Measurements from ENCODE around the gene PPP1CC. TPM values are rescaled to one million over a fixed set of nuclear protein-coding genes. Genes with fewer than 3 reads are reported as not detected.
"Not testable (repeated sequence)": the region's sequence is repeated elsewhere in the genome, so short reads cannot be mapped to it uniquely, and the experiment has no call there.

Gene PPP1CC
- total and polyA plus RNA-seq, 2 donors: 103 to 139 TPM

DNA sequence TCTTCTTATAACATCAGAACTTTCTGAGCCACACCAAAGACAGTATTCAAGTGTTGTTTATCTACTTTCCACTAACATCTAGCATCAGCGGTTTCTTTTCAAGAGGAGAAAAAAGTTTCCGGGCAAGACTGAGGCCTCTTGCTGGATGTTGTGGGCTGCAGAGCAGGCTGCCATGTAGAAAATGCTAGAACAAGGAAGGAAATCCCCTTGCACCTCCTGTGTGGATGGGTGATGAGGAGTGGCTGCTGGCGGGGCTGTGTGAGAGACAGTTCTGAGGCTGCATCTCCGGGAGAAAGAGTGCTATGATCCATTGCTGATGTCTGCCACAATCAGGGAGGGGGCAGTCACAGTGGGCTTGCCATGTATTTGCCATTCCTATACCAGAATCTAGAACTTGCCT, 37.8 kb upstream of the PPP1CC start:
- H3K4me3 ChIP-seq (ENCODE audit: low read length in 2 of 2): no peak overlapping the region
- H3K27ac ChIP-seq (ENCODE audit: low read depth in 1 of 2, low read length in 1 of 2): peak overlapping the region in 1 of 2 donors; percentile 96
- H3K4me1 ChIP-seq (ENCODE audit: control insufficient read depth in 2 of 2, insufficient read depth in 2 of 2, low read length in 2 of 2): peaks cover 21 to 51% of the 10 kb centered on the region in 2 donors
- DNase-seq (ENCODE audit: low read depth in 6 of 9, low spot score in 9 of 9): peak; percentile 37 to 84 (median 61)
- no peaks in the 10 kb centered on the region for H3K27me3 ChIP-seq (ENCODE audit: control insufficient read depth in 2 of 2, insufficient read depth in 1 of 2, low read length in 1 of 2)
- WGBS: 48% methylated on average over 4 of the region's 4 CpGs
- no peaks in the 10 kb centered on the region for H3K36me3 ChIP-seq (ENCODE audit: control insufficient read depth in 2 of 2, insufficient read depth in 2 of 2, low read length in 1 of 2)
- H3K9me3 ChIP-seq (ENCODE audit: control insufficient read depth in 2 of 2, insufficient read depth in 1 of 2, low read length in 1 of 2): no peaks in the 10 kb centered on the region

DNA sequence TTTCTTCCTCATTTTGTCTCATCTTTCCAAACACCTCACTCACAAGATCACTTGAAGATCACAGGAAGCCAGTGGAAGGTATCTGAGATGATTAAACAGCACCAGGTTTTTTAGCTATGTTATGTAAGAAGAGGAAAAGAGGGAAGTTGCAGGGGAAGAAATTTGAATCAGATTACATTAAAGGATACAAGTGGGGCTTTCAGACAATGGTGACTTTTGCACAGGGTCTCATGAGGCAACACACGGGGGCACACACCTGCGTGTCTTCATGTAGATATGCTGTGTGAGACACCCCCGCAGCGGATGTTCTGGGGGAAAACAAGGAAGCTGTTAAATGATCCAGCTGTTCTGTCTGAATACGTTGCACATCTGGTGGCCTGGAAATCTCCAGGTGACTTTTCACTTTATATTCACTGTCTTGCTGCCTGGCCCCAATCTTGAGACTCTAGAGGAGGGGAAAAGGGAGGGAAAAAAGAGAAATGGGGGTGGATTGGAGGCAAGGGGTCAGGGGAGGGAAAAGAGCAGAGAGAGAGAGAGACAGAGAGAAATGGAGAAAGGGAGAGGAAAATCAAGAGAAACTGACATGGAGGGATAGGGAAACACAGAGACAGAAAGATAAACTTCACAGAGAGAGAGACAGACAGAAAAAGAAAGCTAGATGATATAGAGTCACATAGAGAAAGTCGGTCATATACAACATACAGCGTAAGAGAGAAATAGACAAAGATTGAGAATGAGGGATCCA, 36.3 kb upstream of the PPP1CC start:
- Histone ChIP-seq H3K4me1 (ENCODE audit: control insufficient read depth in 2 of 2, insufficient read depth in 2 of 2, low read length in 2 of 2) (peaks cover 21 to 51% of the 10 kb centered on the region in 2 donors), H3K9me3 (ENCODE audit: control insufficient read depth in 2 of 2, insufficient read depth in 1 of 2, low read length in 1 of 2) (no peaks in the 10 kb centered on the region), H3K4me3 (ENCODE audit: low read length in 2 of 2) (no peak overlapping the region), H3K27ac (ENCODE audit: low read depth in 1 of 2, low read length in 1 of 2) (peak overlapping the region; percentile 60 to 96), H3K36me3 (ENCODE audit: control insufficient read depth in 2 of 2, insufficient read depth in 2 of 2, low read length in 1 of 2) (no peaks in the 10 kb centered on the region), H3K27me3 (ENCODE audit: control insufficient read depth in 2 of 2, insufficient read depth in 1 of 2, low read length in 1 of 2) (no peaks in the 10 kb centered on the region)
- WGBS: 30% methylated on average over 7 of the region's 7 CpGs
- peak; percentile 40 to 88 (median 69) for DNase-seq (ENCODE audit: low read depth in 6 of 9, low spot score in 9 of 9)

DNA sequence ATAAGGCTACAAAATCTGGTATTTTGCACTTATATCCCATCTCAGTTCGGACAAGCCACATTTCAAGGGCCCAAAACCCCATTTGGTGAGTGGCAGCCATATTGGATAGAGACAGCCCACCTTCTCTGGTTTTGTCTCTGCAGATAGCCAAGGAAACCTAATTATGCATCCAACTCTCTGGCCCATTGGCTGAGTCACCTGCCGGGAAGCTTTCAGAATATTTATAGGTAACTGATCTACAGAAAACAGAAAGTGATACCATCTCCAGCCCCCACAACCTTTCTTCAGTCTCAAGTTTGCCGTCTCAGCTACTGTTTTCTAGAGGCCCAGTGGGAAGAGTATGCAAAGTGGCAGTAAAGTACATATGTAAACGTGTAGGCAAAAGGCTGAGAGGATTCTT, 33.7 kb upstream of the PPP1CC start:
- DNase-seq (ENCODE audit: low read depth in 6 of 9, low spot score in 9 of 9): peak in 1 of 9 donors; percentile 38
- H3K4me1 ChIP-seq (ENCODE audit: control insufficient read depth in 2 of 2, insufficient read depth in 2 of 2, low read length in 2 of 2): peaks cover 24 to 51% of the 10 kb centered on the region in 2 donors
- H3K27ac ChIP-seq (ENCODE audit: low read depth in 1 of 2, low read length in 1 of 2): no peak overlapping the region
- H3K4me3 ChIP-seq (ENCODE audit: low read length in 2 of 2): no peak overlapping the region
- H3K27me3 ChIP-seq (ENCODE audit: control insufficient read depth in 2 of 2, insufficient read depth in 1 of 2, low read length in 1 of 2): no peaks in the 10 kb centered on the region
- no peaks in the 10 kb centered on the region for H3K9me3 ChIP-seq (ENCODE audit: control insufficient read depth in 2 of 2, insufficient read depth in 1 of 2, low read length in 1 of 2)
- WGBS: 85% methylated on average over 4 of the region's 4 CpGs
- H3K36me3 ChIP-seq (ENCODE audit: control insufficient read depth in 2 of 2, insufficient read depth in 2 of 2, low read length in 1 of 2): no peaks in the 10 kb centered on the region

DNA sequence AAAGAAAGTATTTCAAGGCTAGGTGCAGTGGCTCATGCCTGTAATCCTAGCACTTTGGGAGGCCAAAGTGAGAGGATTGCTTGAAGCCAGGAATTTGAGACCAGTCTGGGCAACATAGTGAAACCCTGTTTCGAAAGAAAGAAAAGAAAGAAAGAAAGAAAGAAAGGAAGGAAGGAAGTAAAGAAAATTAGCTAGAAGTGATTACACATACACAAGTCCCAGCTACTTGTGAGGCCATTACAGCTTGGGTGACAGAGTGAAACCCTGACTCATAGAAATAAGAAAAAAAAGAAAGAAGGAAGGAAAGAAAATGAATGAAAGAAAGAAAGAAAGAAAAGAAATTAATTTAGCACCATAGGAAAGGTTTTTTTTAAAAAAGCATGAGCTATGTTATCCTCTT, 33.3 kb upstream of the PPP1CC start:
- Histone ChIP-seq H3K4me1 (ENCODE audit: control insufficient read depth in 2 of 2, insufficient read depth in 2 of 2, low read length in 2 of 2) (peaks cover 24 to 47% of the 10 kb centered on the region in 2 donors), H3K27ac (ENCODE audit: low read depth in 1 of 2, low read length in 1 of 2) (no peak overlapping the region), H3K36me3 (ENCODE audit: control insufficient read depth in 2 of 2, insufficient read depth in 2 of 2, low read length in 1 of 2) (no peaks in the 10 kb centered on the region), H3K9me3 (ENCODE audit: control insufficient read depth in 2 of 2, insufficient read depth in 1 of 2, low read length in 1 of 2) (no peaks in the 10 kb centered on the region), H3K27me3 (ENCODE audit: control insufficient read depth in 2 of 2, insufficient read depth in 1 of 2, low read length in 1 of 2) (no peaks in the 10 kb centered on the region), H3K4me3 (ENCODE audit: low read length in 2 of 2) (no peak overlapping the region)
- no peak for DNase-seq (ENCODE audit: low read depth in 6 of 9, low spot score in 9 of 9)
- 95% methylated on average over 1 of the region's 1 CpG for WGBS

DNA sequence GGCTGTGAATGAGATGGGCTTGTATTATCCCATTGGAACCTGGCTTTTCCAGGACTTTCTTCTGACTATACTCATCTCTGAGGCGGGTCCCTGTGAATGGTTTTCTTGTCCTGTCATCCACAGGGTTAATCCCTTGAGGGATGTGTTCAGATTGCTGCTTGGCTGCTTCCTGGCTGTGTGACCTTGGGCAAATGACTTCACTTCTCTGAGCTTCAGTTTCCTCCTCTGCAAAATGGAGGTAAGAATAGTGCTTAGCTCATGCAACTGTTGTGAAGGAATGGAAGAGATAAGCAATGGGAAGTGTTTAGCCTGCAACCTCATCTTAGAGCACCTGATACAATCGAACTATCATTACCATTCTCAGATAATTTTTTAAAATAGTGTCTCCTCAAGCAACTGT, 32.1 kb upstream of the PPP1CC start:
- Histone ChIP-seq H3K36me3 (ENCODE audit: control insufficient read depth in 2 of 2, insufficient read depth in 2 of 2, low read length in 1 of 2) (no peaks in the 10 kb centered on the region), H3K4me1 (ENCODE audit: control insufficient read depth in 2 of 2, insufficient read depth in 2 of 2, low read length in 2 of 2) (peaks cover 21 to 35% of the 10 kb centered on the region in 2 donors), H3K27me3 (ENCODE audit: control insufficient read depth in 2 of 2, insufficient read depth in 1 of 2, low read length in 1 of 2) (no peaks in the 10 kb centered on the region), H3K9me3 (ENCODE audit: control insufficient read depth in 2 of 2, insufficient read depth in 1 of 2, low read length in 1 of 2) (no peaks in the 10 kb centered on the region), H3K27ac (ENCODE audit: low read depth in 1 of 2, low read length in 1 of 2) (no peak overlapping the region), H3K4me3 (ENCODE audit: low read length in 2 of 2) (no peak overlapping the region)
- WGBS: 99% methylated on average over 2 of the region's 2 CpGs
- no peak for DNase-seq (ENCODE audit: low read depth in 6 of 9, low spot score in 9 of 9)

DNA sequence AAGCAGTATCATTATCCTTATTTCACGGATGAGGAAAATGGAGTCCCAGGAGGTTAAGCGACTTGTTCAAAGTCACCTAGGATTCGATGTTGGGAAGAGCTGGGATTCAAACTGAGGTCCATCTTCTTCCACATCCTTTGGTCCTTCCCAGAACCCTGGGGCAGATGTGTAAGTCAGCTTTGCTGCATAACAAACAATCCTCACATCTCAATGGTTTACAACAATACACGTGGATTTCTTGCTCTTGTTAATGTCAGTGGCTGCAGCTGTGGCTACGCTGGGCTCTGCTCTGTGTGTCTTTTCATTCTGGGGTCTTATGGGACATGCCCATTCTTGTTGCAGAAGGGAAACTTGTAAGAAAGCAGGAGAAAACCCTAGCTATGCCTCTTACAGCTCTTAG, 26.3 kb upstream of the PPP1CC start:
- Histone ChIP-seq H3K36me3 (ENCODE audit: control insufficient read depth in 2 of 2, insufficient read depth in 2 of 2, low read length in 1 of 2) (no peaks in the 10 kb centered on the region), H3K4me3 (ENCODE audit: low read length in 2 of 2) (no peak overlapping the region), H3K4me1 (ENCODE audit: control insufficient read depth in 2 of 2, insufficient read depth in 2 of 2, low read length in 2 of 2) (peaks cover 3 to 11% of the 10 kb centered on the region in 2 donors), H3K27me3 (ENCODE audit: control insufficient read depth in 2 of 2, insufficient read depth in 1 of 2, low read length in 1 of 2) (peaks cover 0 to 2% of the 10 kb centered on the region in 2 donors), H3K27ac (ENCODE audit: low read depth in 1 of 2, low read length in 1 of 2) (no peak overlapping the region), H3K9me3 (ENCODE audit: control insufficient read depth in 2 of 2, insufficient read depth in 1 of 2, low read length in 1 of 2) (no peaks in the 10 kb centered on the region)
- WGBS: 96% methylated on average over 5 of the region's 5 CpGs
- no peak for DNase-seq (ENCODE audit: low read depth in 6 of 9, low spot score in 9 of 9)

DNA sequence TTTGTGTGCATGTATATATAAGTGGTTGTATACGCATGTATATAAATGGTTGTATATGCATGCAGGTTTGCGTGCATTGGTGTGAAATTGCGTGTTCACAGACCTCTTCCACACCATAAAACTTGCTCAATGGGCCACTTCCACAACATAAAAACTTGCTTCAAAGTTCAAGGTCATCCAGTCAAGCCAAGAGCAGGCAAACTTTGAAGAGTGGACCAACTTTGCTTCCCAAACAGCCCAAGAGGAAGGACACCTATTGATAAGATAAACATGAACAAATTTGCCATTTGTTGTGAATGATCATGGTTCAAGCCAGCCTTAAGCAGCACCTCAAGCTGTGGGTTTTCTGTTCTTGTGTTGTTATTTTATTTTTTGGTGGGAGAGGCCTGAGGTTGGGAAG, 25.2 kb upstream of the PPP1CC start:
- DNase-seq (ENCODE audit: low read depth in 6 of 9, low spot score in 9 of 9): no peak
- H3K27me3 ChIP-seq (ENCODE audit: control insufficient read depth in 2 of 2, insufficient read depth in 1 of 2, low read length in 1 of 2): peaks cover 0 to 2% of the 10 kb centered on the region in 2 donors
- no peak overlapping the region for H3K4me3 ChIP-seq (ENCODE audit: low read length in 2 of 2)
- WGBS: 99% methylated on average over 3 of the region's 3 CpGs
- no peaks in the 10 kb centered on the region for H3K36me3 ChIP-seq (ENCODE audit: control insufficient read depth in 2 of 2, insufficient read depth in 2 of 2, low read length in 1 of 2)
- peaks cover 3 to 10% of the 10 kb centered on the region in 2 donors for H3K4me1 ChIP-seq (ENCODE audit: control insufficient read depth in 2 of 2, insufficient read depth in 2 of 2, low read length in 2 of 2)
- H3K9me3 ChIP-seq (ENCODE audit: control insufficient read depth in 2 of 2, insufficient read depth in 1 of 2, low read length in 1 of 2): no peaks in the 10 kb centered on the region
- H3K27ac ChIP-seq (ENCODE audit: low read depth in 1 of 2, low read length in 1 of 2): no peak overlapping the region

DNA sequence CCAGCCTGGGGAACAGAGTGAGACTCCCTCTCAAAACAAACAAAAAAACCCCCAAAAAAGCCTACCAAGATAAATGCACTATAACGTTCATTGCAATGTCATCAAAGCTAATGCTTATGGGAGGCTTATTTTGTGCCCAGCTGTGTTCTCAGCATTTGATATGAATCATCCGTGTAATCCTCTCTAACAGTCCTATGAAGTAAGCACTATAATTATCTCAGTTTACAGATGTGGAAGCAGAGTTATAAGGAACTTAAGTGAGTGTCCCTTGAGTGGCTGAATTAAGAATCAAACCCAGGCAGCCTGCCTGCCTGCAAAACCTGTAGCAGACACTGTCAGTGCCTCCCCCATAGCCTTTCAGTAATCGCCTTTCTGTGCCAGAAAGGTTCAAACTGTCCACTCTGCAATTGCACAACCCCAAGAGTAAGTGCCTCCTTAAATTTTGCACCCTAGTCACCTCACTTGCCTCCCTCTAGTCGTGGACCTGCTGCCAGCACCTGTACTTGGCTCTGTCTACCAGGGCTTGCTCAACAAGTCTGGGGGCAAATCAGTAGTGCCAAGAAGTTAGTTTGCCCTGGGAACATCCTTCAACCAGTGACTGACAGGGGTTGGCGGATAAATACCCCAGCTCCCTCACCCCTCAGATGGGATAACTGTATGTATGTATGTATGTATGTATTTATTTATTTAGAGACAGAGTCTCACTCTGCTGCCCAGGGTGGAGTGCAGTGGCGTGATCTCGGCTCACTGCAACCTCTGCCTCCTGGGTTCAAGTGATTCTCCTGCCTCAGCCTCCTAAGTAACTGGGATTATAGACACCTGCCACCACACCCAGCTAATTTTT, 23.8 kb upstream of the PPP1CC start:
- 89% methylated on average over 7 of the region's 7 CpGs for WGBS
- Histone ChIP-seq H3K36me3 (ENCODE audit: control insufficient read depth in 2 of 2, insufficient read depth in 2 of 2, low read length in 1 of 2) (no peaks in the 10 kb centered on the region), H3K4me3 (ENCODE audit: low read length in 2 of 2) (no peak overlapping the region), H3K27me3 (ENCODE audit: control insufficient read depth in 2 of 2, insufficient read depth in 1 of 2, low read length in 1 of 2) (peaks cover 0 to 2% of the 10 kb centered on the region in 2 donors), H3K9me3 (ENCODE audit: control insufficient read depth in 2 of 2, insufficient read depth in 1 of 2, low read length in 1 of 2) (no peaks in the 10 kb centered on the region), H3K4me1 (ENCODE audit: control insufficient read depth in 2 of 2, insufficient read depth in 2 of 2, low read length in 2 of 2) (peaks cover 0 to 2% of the 10 kb centered on the region in 2 donors), H3K27ac (ENCODE audit: low read depth in 1 of 2, low read length in 1 of 2) (no peak overlapping the region)
- no peak for DNase-seq (ENCODE audit: low read depth in 6 of 9, low spot score in 9 of 9)

DNA sequence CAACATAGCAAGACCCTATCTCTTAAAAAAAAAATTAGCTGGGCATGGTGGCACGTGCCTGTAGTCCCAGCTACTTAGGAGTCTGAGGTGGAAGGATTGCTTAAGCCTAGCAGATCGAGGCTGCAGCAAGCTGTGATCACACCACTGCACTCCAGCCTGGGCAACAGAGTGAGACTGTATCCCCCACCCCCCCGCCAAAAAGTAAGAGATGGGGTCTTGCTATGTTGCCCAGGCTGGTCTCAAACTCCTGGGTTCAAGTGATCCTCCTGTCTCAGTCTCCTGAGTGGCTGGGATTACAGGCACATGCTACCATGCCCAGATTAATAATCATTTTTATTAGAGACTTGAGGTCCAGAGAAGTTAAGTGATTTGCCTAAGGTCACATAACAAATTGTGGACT, 22.9 kb upstream of the PPP1CC start:
- WGBS: 95% methylated on average over 3 of the region's 3 CpGs
- DNase-seq (ENCODE audit: low read depth in 6 of 9, low spot score in 9 of 9); H3K9me3 ChIP-seq (ENCODE audit: control insufficient read depth in 2 of 2, insufficient read depth in 1 of 2, low read length in 1 of 2); H3K4me1 ChIP-seq (ENCODE audit: control insufficient read depth in 2 of 2, insufficient read depth in 2 of 2, low read length in 2 of 2); H3K36me3 ChIP-seq (ENCODE audit: control insufficient read depth in 2 of 2, insufficient read depth in 2 of 2, low read length in 1 of 2); H3K27me3 ChIP-seq (ENCODE audit: control insufficient read depth in 2 of 2, insufficient read depth in 1 of 2, low read length in 1 of 2); H3K27ac ChIP-seq (ENCODE audit: low read depth in 1 of 2, low read length in 1 of 2); H3K4me3 ChIP-seq (ENCODE audit: low read length in 2 of 2): not testable (repeated sequence)
